ENCODE results near the gene CNIH4. TPM values are rescaled to one million over a fixed set of nuclear protein-coding genes. Genes with fewer than 3 reads are reported as not detected.

CNIH4 gene
- total and polyA plus RNA-seq, 10 of the 15 experiments (the other 5 are each of a cell fraction or from before 2014, with no cell fraction given) = 23.2 to 173 (median 51.4) TPM

DNA sequence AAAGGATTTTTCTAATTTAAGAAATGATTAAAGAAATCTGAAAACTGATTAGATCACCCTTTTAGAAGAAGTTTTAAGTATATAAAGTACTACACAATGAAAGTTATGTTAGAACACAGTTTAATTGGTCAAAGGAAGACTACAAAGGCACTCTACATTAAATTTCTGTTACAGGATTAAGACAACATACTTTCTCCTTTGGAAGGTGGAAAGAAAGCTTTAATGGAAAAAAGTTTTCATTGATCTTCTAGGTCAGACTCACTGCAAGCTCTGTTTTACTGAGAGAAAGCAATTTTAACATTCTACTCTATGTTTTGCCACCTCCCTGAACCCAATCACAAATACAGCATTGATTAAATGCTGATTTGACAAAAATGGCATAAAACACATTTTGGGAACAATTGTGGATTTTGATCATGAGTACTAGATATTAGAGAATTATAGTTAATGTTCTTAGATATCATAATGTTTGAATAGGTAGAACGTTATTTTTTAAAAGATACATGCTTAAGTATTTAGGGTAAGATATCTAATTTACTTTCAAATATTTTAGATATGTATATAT, 45.9 kb downstream of the CNIH4 start:
- no peak for TF ChIP-seq YY1 (IDR thresholded peaks at IDR 0.05; ENCODE audit: low read depth, low read length)
- TF ChIP-seq PML (IDR thresholded peaks at IDR 0.05; ENCODE audit: low read length) = no peak
- no peak for TF ChIP-seq POLR2AphosphoS5 (IDR thresholded peaks at IDR 0.05; ENCODE audit: low read length)
- no peak for TF ChIP-seq NFYB (IDR thresholded peaks at IDR 0.05; ENCODE audit: insufficient read depth, low read depth, low read length)
- TF ChIP-seq NFIC (IDR thresholded peaks at IDR 0.05; ENCODE audit: low read depth, low read length) = no peak
- TF ChIP-seq, protein P1, sequence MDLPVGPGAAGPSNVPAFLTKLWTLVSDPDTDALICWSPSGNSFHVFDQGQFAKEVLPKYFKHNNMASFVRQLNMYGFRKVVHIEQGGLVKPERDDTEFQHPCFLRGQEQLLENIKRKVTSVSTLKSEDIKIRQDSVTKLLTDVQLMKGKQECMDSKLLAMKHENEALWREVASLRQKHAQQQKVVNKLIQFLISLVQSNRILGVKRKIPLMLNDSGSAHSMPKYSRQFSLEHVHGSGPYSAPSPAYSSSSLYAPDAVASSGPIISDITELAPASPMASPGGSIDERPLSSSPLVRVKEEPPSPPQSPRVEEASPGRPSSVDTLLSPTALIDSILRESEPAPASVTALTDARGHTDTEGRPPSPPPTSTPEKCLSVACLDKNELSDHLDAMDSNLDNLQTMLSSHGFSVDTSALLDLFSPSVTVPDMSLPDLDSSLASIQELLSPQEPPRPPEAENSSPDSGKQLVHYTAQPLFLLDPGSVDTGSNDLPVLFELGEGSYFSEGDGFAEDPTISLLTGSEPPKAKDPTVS (IDR thresholded peaks at IDR 0.05; ENCODE audit: low read depth, low read length) = no peak
- Histone ChIP-seq H3K4me3 (no peak overlapping the region), H3K9ac (ENCODE audit: control insufficient read depth, insufficient read depth, low read length) (no peak overlapping the region), H3K9me3 (replicated peaks; ENCODE audit: control insufficient read depth, insufficient read depth, low read length) (no peaks in the 10 kb centered on the region), H4K20me1 (ENCODE audit: control insufficient read depth, insufficient read depth) (no peaks in the 10 kb centered on the region; the same call in 1 of the 2 replicates), H3K79me2 (ENCODE audit: control insufficient read depth, insufficient read depth, low read length) (no peaks in the 10 kb centered on the region), H2AFZ (ENCODE audit: control insufficient read depth, low read depth, low read length) (no peak overlapping the region), H3K27me3 (replicated peaks in 1 of 2; ENCODE audit: control insufficient read depth in 2 of 2, insufficient read depth in 2 of 2, low read length in 1 of 2) (no peaks in the 10 kb centered on the region), H3K4me2 (ENCODE audit: control insufficient read depth, insufficient read depth) (no peak overlapping the region), H3K36me3 (ENCODE audit: control insufficient read depth in 2 of 2, insufficient read depth in 2 of 2, low read length in 1 of 2) (peaks cover 2 to 16% of the 10 kb centered on the region in 2 experiments; a peak in 3 of 4 replicates), H3K27ac (ENCODE audit: control insufficient read depth, insufficient read depth) (no peak overlapping the region), H3K4me1 (ENCODE audit: control insufficient read depth, insufficient read depth, low read length) (no peaks in the 10 kb centered on the region)
- ChIA-PET SMC1A (ENCODE audit: uncharacterized antibody, unreplicated experiment) (interaction anchor here (1.3 to 3.2 kb wide), 4 partner anchors 10 to 55 kb away, joined by 3 to 11 read pairs (median 6); no protein-coding TSS in a partner anchor), RAD21 (ENCODE audit: unreplicated experiment) (no interaction called here), CTCF (interaction anchor here (1.3 kb wide), 2 partner anchors 14 to 28 kb away, joined by 3 read pairs; no protein-coding TSS in a partner anchor), POLR2A (interaction anchor here (0.9 kb wide), 1 partner anchor 38 kb away, joined by 3 read pairs; no protein-coding TSS in a partner anchor)
- ATAC-seq = no peak
- no peak for FAIRE-seq
- intact Hi-C loops (cut with micrococcal nuclease; ENCODE audit: unreplicated experiment) (no loop called here), in situ Hi-C loops (cut with MboI) (no loop called here)
- BruUV-seq (replicated peaks) = no TSS peak
- 97% methylated on average over 1 of the region's 1 CpG for WGBS (ENCODE audit: insufficient coverage, insufficient replicate concordance, low lambda C conversion rate, missing lambda C conversion rate)
- no peak for DNase-seq (ENCODE audit: low read depth, low spot score)
